Prostate gland (tissue), 2 donors: ENCODE data around the gene GABBR2.

Source experiments
- POLR2A ChIP-seq: fragments of 450-650 bp; IDR thresholded peaks from one replicate; pipeline ENCODE4 v1.6.1; 2016; ENCODE audit warnings: antibody characterized with exemption, mild to moderate bottlenecking
- TF ChIP-seq, protein P1 (sequence below), 4 experiments: fragments of 200-600 bp in 2 of 4; fragments of 450-650 bp in 2 of 4; sonication (generic) in 2 of 4; IDR thresholded peaks; 1 replicate in 3 of 4; 2 replicates in 1 of 4; pipeline ENCODE4 v1.5.1; 2016 to 2019; ENCODE audit warnings: antibody characterized with exemption in 4 of 4, mild to moderate bottlenecking in 2 of 4, moderate library complexity in 2 of 4

DNA sequence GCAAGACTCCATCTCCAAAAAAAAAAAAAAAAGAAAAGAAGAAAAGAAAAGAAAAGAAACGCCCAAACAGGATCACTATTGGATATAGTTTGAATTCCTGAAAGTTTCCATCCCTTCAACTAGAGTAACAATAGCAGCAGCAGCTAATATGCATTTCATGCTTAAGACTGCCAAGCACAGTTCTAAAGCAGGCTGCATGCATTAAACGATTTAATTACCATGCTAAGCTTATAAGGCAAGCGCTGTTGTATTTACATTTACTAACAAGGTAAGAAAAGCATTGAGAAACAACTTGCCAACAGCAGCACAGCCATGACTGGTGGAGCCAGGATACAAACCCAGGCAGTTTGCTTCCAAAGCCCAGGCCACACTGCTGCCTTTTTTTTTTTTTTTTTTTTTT, 466.3 kb downstream of the GABBR2 start:
- TF ChIP-seq POLR2A: no peak
- TF ChIP-seq, protein P1, sequence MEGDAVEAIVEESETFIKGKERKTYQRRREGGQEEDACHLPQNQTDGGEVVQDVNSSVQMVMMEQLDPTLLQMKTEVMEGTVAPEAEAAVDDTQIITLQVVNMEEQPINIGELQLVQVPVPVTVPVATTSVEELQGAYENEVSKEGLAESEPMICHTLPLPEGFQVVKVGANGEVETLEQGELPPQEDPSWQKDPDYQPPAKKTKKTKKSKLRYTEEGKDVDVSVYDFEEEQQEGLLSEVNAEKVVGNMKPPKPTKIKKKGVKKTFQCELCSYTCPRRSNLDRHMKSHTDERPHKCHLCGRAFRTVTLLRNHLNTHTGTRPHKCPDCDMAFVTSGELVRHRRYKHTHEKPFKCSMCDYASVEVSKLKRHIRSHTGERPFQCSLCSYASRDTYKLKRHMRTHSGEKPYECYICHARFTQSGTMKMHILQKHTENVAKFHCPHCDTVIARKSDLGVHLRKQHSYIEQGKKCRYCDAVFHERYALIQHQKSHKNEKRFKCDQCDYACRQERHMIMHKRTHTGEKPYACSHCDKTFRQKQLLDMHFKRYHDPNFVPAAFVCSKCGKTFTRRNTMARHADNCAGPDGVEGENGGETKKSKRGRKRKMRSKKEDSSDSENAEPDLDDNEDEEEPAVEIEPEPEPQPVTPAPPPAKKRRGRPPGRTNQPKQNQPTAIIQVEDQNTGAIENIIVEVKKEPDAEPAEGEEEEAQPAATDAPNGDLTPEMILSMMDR (IDR thresholded peaks at IDR 0.05): no peak
